Measurements from ENCODE around the gene ZNF862.

Gene ZNF862

DNA sequence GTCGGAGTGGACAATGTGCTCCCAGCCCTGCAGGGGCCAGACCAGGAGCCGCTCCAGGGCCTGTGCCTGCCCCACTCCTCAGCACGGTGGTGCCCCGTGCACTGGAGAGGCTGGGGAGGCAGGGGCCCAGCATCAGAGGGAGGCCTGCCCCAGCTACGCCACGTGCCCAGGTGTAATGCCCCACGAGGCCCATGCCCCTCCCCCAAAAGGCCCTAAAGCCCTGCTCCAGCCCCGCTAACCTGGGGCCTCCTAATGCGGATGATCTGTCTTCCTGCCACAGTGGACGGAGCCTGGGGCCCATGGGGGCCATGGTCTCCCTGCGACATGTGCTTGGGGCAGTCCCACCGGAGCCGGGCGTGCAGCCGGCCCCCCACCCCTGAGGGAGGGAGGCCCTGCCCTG lies 23.7 kb upstream of the ZNF862 start:
- DNase-seq (ENCODE audit: low spot score): no peak
- TF ChIP-seq, protein P1, sequence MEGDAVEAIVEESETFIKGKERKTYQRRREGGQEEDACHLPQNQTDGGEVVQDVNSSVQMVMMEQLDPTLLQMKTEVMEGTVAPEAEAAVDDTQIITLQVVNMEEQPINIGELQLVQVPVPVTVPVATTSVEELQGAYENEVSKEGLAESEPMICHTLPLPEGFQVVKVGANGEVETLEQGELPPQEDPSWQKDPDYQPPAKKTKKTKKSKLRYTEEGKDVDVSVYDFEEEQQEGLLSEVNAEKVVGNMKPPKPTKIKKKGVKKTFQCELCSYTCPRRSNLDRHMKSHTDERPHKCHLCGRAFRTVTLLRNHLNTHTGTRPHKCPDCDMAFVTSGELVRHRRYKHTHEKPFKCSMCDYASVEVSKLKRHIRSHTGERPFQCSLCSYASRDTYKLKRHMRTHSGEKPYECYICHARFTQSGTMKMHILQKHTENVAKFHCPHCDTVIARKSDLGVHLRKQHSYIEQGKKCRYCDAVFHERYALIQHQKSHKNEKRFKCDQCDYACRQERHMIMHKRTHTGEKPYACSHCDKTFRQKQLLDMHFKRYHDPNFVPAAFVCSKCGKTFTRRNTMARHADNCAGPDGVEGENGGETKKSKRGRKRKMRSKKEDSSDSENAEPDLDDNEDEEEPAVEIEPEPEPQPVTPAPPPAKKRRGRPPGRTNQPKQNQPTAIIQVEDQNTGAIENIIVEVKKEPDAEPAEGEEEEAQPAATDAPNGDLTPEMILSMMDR (conservative IDR thresholded peaks at IDR 0.05; ENCODE audit: low read depth): no peak
- no peak overlapping the region for H3K27ac ChIP-seq
- POLR2A ChIA-PET (ENCODE audit: low non-redundant PET): no interaction called here
- CTCF ChIA-PET: no interaction called here

DNA sequence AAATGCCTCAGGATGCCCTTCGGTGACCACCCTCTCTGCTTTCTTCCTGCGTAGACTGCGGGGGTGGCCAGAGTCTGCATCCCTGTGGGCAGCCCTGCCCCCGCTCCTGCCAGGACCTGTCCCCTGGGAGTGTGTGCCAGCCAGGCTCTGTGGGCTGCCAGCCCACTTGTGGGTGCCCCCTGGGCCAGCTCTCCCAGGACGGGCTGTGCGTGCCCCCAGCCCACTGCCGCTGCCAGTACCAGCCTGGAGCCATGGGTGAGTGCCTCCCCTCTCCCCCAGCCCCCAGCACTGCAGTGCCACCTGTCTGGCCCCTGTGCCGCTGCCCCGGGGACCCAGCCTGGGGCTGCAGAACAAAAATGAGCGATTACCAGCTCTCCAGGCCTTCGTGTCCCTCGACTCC lies 23.1 kb upstream of the ZNF862 start:
- TF ChIP-seq, protein P1 (conservative IDR thresholded peaks at IDR 0.05; ENCODE audit: low read depth): no peak
- ChIA-PET POLR2A (ENCODE audit: low non-redundant PET) (no interaction called here), CTCF (no interaction called here)

DNA sequence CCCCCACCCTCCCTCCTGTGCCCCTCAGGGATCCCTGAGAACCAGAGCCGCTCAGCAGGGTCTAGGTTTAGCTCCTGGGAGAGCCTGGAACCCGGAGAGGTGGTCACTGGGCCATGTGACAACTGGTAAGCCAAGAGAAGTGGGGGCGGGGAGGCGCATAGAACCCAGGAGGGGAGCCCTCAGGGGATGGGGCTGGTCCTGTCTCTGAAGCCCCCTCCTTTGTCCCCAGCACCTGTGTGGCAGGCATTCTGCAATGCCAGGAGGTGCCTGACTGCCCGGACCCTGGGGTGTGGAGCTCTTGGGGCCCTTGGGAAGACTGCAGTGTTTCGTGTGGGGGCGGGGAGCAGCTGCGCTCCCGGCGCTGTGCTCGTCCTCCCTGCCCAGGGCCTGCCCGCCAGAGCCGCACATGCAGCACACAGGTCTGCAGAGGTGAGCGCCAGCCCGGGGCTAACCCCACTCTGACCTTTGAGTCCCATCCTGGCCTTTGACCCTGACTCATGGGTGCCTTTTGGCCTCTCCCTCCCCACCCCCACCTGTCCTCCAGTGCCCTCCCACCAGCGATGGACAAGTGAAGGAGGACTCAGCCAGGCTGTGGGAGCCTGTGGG lies 22.4 kb upstream of the ZNF862 start:
- TF ChIP-seq, protein P1 (conservative IDR thresholded peaks at IDR 0.05; ENCODE audit: low read depth): no peak
- H3K27ac ChIP-seq: no peak overlapping the region
- ChIA-PET POLR2A (ENCODE audit: low non-redundant PET) (no interaction called here), CTCF (no interaction called here)
- no peak for DNase-seq (ENCODE audit: low spot score)

More for the DNA sequence above, 23.1 kb upstream of the ZNF862 start:
- H3K27ac ChIP-seq: no peak overlapping the region
- no peak for DNase-seq (ENCODE audit: low spot score)

- ChIA-PET CTCF (no interaction called here), POLR2A (ENCODE audit: low non-redundant PET) (no interaction called here)
- DNase-seq (ENCODE audit: low spot score): no peak
- H3K27ac ChIP-seq: no peak overlapping the region
- TF ChIP-seq, protein P1 (conservative IDR thresholded peaks at IDR 0.05; ENCODE audit: low read depth): no peak
Measured at GRCh38 chr7:149816267-149816751, 21.9 kb upstream of the ZNF862 start.

DNA sequence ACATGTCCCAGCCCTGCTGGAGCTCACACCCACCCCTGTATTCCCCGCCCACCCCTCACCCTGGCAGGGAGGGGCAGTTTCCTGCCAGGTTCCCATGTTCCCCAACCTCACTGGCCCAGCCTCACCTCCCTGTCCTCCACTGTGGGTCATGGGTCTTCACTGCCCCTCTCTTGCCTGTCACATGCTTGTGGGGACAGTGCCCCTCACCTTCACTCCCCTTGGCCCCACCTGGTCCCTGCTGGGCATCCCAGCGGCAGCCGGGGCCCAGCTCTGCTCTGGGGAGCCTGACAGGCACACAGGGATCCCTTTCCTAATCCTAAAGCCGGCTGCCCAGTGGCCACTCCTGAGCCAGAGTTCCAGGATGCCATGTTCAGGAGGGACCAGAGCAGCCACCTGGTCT lies 21.4 kb upstream of the ZNF862 start:
- DNase-seq (ENCODE audit: low spot score): no peak
- TF ChIP-seq, protein P1 (conservative IDR thresholded peaks at IDR 0.05; ENCODE audit: low read depth): no peak
- ChIA-PET CTCF (no interaction called here), POLR2A (ENCODE audit: low non-redundant PET) (no interaction called here)
- no peak overlapping the region for H3K27ac ChIP-seq

DNA sequence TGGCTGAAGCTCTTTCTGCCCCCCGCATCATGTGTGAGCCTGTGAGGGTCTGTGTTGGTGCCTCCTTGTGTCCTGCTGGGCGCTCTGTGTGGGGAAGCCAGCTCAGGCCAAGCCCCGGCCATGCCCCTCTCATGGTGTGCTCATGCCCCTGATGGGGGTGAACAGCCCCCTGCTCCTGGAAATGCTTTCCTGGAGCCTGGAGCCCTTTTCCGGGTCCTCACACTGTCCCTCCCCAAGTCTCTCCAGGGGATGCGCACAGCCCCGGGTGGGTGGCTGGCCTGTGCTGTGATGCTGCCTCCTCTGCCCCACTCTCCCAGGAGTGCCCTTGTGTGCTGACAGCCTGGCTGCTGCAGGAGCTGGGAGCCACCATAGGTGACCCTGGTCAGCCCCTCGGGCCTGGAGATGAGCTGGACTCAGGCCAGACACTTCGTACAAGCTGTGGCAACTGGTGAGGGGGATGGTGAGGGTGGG lies 20.8 kb upstream of the ZNF862 start:
- ChIA-PET CTCF (no interaction called here), POLR2A (ENCODE audit: low non-redundant PET) (no interaction called here)
- DNase-seq (ENCODE audit: low spot score): no peak
- H3K27ac ChIP-seq: no peak overlapping the region
- TF ChIP-seq, protein P1 (conservative IDR thresholded peaks at IDR 0.05; ENCODE audit: low read depth): no peak

Measured in RWPE1 (cell line).